Uterus (tissue), 4 donors: ENCODE measurements around the gene RPL41. TPM values are rescaled to one million over a fixed set of nuclear protein-coding genes. Genes with fewer than 3 reads are reported as not detected.

Experiments used
- DNase-seq, 2 donors: peaks; one replicate each; pipeline ENCODE4 v3.0.0-alpha.2; 2019 to 2020
- H3K27ac ChIP-seq, 2 donors: fragments of 200-600 bp; sonication (generic); 1 replicate in 1 of 2; 2 replicates in 1 of 2; pipeline ENCODE4 v1.5.1; 2016 to 2018
- H3K27me3 ChIP-seq, 2 donors: fragments of 200-600 bp; sonication (generic); one replicate each; pipeline ENCODE4 v1.5.1; 2018 to 2019; ENCODE audit warnings: control low read depth in 1 of 2
- H3K36me3 ChIP-seq, 2 donors: fragments of 200-600 bp; sonication (generic); one replicate each; pipeline ENCODE4 v1.5.1; 2019; ENCODE audit warnings: control low read depth in 1 of 2
- H3K4me1 ChIP-seq, 2 donors: fragments of 200-600 bp; sonication (generic); one replicate each; pipeline ENCODE4 v1.5.1; 2018 to 2019; ENCODE audit warnings: control low read depth in 1 of 2
- H3K4me3 ChIP-seq, 2 donors: fragments of 200-600 bp; sonication (generic); 1 replicate in 1 of 2; 2 replicates in 1 of 2; pipeline ENCODE4 v1.5.1; 2018 to 2019; ENCODE audit warnings: mild to moderate bottlenecking in 1 of 2
- H3K9me3 ChIP-seq, 2 donors: fragments of 200-600 bp; sonication (generic); one replicate each; pipeline ENCODE4 v1.5.1; 2019; ENCODE audit warnings: control low read depth in 1 of 2
- CTCF ChIP-seq, 4 experiments: fragments of 200-600 bp in 2 of 4; fragments of 450-650 bp in 2 of 4; sonication (generic) in 2 of 4; IDR thresholded peaks; one replicate each; pipeline ENCODE4 v1.5.1; 2016 to 2019; ENCODE audit warnings: antibody characterized with exemption in 4 of 4, mild to moderate bottlenecking in 2 of 4, moderate library complexity in 1 of 4
- POLR2A ChIP-seq, 2 donors: fragments of 450-650 bp; IDR thresholded peaks; one replicate each; pipeline ENCODE4 v1.6.1; 2016; ENCODE audit warnings: antibody characterized with exemption in 2 of 2, mild to moderate bottlenecking in 1 of 2, moderate library complexity in 1 of 2
- intact Hi-C: fragments of 100-400 bp; cut with DNase I; formaldehyde crosslinking; loops from one replicate; pipeline ENCODE4 v1.15.1; 2023; ENCODE audit warnings: low total_unique reads
- total RNA-seq, 4 donors: library from RNA; depleted of rRNA in 3 of 4; stranded (reverse); fragments of >200 nt in 3 of 4; gene quantifications; one replicate each; pipeline versions ENCODE4 v1.1.0 to v1.2.4, GENCODE V29; 2014 to 2023
- donor health status: DM: yes; HTN: yes; CAD: no.

Gene RPL41
- total RNA-seq, 4 donors from 2014 or later: 1,022 to 4,789 (median 2,600) TPM

- TF ChIP-seq CTCF (IDR thresholded peaks at IDR 0.05): no peak
- no peak for TF ChIP-seq POLR2A (IDR thresholded peaks at IDR 0.05)
- H3K27ac ChIP-seq: no peak overlapping the region
- H3K27me3 ChIP-seq: no peaks in the 10 kb centered on the region
- no peaks in the 10 kb centered on the region for H3K9me3 ChIP-seq
- no peak for DNase-seq
- no peaks in the 10 kb centered on the region for H3K36me3 ChIP-seq
- intact Hi-C loops: no loop called here
- H3K4me1 ChIP-seq: peaks cover 0 to 4% of the 10 kb centered on the region in 2 donors
- H3K4me3 ChIP-seq: no peak overlapping the region
Measured at GRCh38 chr12:56082382-56082781, 34.1 kb upstream of the RPL41 start.

GRCh38 chr12:56082967-56083366, 33.5 kb upstream of the RPL41 start:
- no peak overlapping the region for H3K4me3 ChIP-seq
- H3K9me3 ChIP-seq: no peaks in the 10 kb centered on the region
- no peak for DNase-seq
- no peaks in the 10 kb centered on the region for H3K36me3 ChIP-seq
- intact Hi-C loops: no loop called here
- H3K4me1 ChIP-seq: peaks cover 0 to 4% of the 10 kb centered on the region in 2 donors
- TF ChIP-seq CTCF (IDR thresholded peaks at IDR 0.05) (no peak), POLR2A (IDR thresholded peaks at IDR 0.05) (no peak)
- H3K27me3 ChIP-seq: no peaks in the 10 kb centered on the region
- no peak overlapping the region for H3K27ac ChIP-seq

- Histone ChIP-seq H3K9me3 (no peaks in the 10 kb centered on the region), H3K27ac (no peak overlapping the region)
- intact Hi-C loops: no loop called here
Measured at GRCh38 chr12:56084958-56085543, 31.4 kb upstream of the RPL41 start.

GRCh38 chr12:56086096-56086495, 30.3 kb upstream of the RPL41 start:
- Histone ChIP-seq H3K36me3 (no peaks in the 10 kb centered on the region), H3K4me3 (no peak overlapping the region), H3K9me3 (no peaks in the 10 kb centered on the region), H3K27ac (no peak overlapping the region), H3K27me3 (no peaks in the 10 kb centered on the region), H3K4me1 (no peaks in the 10 kb centered on the region)
- no peak for DNase-seq
- intact Hi-C loops: no loop called here
- no peak for TF ChIP-seq POLR2A (IDR thresholded peaks at IDR 0.05)
- no peak for TF ChIP-seq CTCF (IDR thresholded peaks at IDR 0.05)

More at GRCh38 chr12:56084958-56085543, 31.4 kb upstream of the RPL41 start:
- Histone ChIP-seq H3K36me3 (no peaks in the 10 kb centered on the region), H3K4me1 (peaks cover 0 to 3% of the 10 kb centered on the region in 2 donors), H3K4me3 (no peak overlapping the region), H3K27me3 (no peaks in the 10 kb centered on the region)
- TF ChIP-seq POLR2A (IDR thresholded peaks at IDR 0.05): no peak
- no peak for TF ChIP-seq CTCF (IDR thresholded peaks at IDR 0.05)
- DNase-seq: no peak

- no peak overlapping the region for H3K27ac ChIP-seq
- TF ChIP-seq POLR2A (IDR thresholded peaks at IDR 0.05): no peak
- no peak for TF ChIP-seq CTCF (IDR thresholded peaks at IDR 0.05)
- H3K4me1 ChIP-seq: no peaks in the 10 kb centered on the region
- H3K27me3 ChIP-seq: no peaks in the 10 kb centered on the region
- no peak for DNase-seq
- H3K9me3 ChIP-seq: no peaks in the 10 kb centered on the region
- no peaks in the 10 kb centered on the region for H3K36me3 ChIP-seq
- H3K4me3 ChIP-seq: no peak overlapping the region
- intact Hi-C loops: no loop called here
Measured at GRCh38 chr12:56086608-56087007, 29.8 kb upstream of the RPL41 start.
